ENCODE results near the gene SRGAP3.

The SRGAP3 gene

GRCh38 chr3:9218514-9218846, 31.0 kb downstream of the SRGAP3 start:
- no peak overlapping the region for H3K9ac ChIP-seq (ENCODE audit: low read length)
- no peaks in the 10 kb centered on the region for H3K36me3 ChIP-seq (ENCODE audit: control insufficient read depth, insufficient read depth, low read length)
- no peaks in the 10 kb centered on the region for H3K27me3 ChIP-seq (ENCODE audit: control insufficient read depth, insufficient read depth, low read length)
- no peaks in the 10 kb centered on the region for H3K4me1 ChIP-seq (ENCODE audit: control insufficient read depth, insufficient read depth, low read length)
- H3K4me3 ChIP-seq (ENCODE audit: low read length) = no peak overlapping the region
- no peaks in the 10 kb centered on the region for H3K9me3 ChIP-seq (ENCODE audit: control insufficient read depth, low read length)

DNA sequence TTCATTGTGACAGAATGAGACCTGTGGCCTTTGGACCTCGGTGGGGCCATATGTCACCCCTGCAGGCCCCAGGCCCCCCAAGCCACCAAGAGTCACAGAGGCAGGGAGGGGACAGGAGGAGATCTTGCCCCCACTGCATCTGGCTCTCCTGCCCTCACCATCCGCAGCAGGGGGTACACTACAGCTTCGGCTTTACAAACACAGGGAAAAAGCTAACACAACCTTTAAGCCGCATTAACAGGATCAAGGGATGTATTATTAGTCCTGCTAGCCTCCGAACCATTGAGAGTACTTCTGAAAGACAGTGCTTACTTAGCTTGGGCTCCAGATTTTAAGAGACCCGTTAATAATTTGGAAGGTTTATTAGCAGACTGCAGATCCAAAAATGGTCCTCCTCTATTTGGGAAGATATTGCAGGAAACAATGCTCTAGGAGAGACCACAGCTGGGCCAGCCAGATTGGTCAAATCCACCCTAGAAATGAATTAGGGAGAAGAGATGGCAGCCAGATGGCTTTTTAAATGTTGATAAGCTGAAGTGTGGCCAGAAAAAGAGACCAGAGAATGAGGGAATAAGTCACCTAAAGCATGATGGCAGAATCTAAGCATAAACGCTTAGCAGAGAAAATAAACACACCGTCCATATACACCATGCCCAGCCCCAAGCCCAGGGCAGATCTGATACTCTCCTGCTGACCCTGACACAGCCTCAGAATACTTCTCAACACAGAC, 31.5 kb downstream of the SRGAP3 start:
- H3K27me3 ChIP-seq (ENCODE audit: control insufficient read depth, insufficient read depth, low read length) = no peaks in the 10 kb centered on the region
- no peak overlapping the region for H3K4me3 ChIP-seq (ENCODE audit: low read length)
- H3K36me3 ChIP-seq (ENCODE audit: control insufficient read depth, insufficient read depth, low read length) = no peaks in the 10 kb centered on the region
- H3K9ac ChIP-seq (ENCODE audit: low read length) = no peak overlapping the region
- H3K4me1 ChIP-seq (ENCODE audit: control insufficient read depth, insufficient read depth, low read length) = no peaks in the 10 kb centered on the region
- H3K9me3 ChIP-seq (ENCODE audit: control insufficient read depth, low read length) = no peaks in the 10 kb centered on the region

- no peaks in the 10 kb centered on the region for H3K36me3 ChIP-seq (ENCODE audit: control insufficient read depth, insufficient read depth, low read length)
- no peaks in the 10 kb centered on the region for H3K4me1 ChIP-seq (ENCODE audit: control insufficient read depth, insufficient read depth, low read length)
- no peaks in the 10 kb centered on the region for H3K27me3 ChIP-seq (ENCODE audit: control insufficient read depth, insufficient read depth, low read length)
- H3K9me3 ChIP-seq (ENCODE audit: control insufficient read depth, low read length) = no peaks in the 10 kb centered on the region
- H3K9ac ChIP-seq (ENCODE audit: low read length) = no peak overlapping the region
- H3K4me3 ChIP-seq (ENCODE audit: low read length) = no peak overlapping the region
These were observed 32.7 kb downstream of the SRGAP3 start for GRCh38 chr3:9216736-9217135.

- Histone ChIP-seq H3K9me3 (ENCODE audit: control insufficient read depth, low read length) (no peaks in the 10 kb centered on the region), H3K4me3 (ENCODE audit: low read length) (no peak overlapping the region), H3K27me3 (ENCODE audit: control insufficient read depth, insufficient read depth, low read length) (no peaks in the 10 kb centered on the region), H3K4me1 (ENCODE audit: control insufficient read depth, insufficient read depth, low read length) (no peaks in the 10 kb centered on the region), H3K36me3 (ENCODE audit: control insufficient read depth, insufficient read depth, low read length) (no peaks in the 10 kb centered on the region), H3K9ac (ENCODE audit: low read length) (no peak overlapping the region)
These were observed 34.8 kb downstream of the SRGAP3 start for GRCh38 chr3:9214599-9214998.

DNA sequence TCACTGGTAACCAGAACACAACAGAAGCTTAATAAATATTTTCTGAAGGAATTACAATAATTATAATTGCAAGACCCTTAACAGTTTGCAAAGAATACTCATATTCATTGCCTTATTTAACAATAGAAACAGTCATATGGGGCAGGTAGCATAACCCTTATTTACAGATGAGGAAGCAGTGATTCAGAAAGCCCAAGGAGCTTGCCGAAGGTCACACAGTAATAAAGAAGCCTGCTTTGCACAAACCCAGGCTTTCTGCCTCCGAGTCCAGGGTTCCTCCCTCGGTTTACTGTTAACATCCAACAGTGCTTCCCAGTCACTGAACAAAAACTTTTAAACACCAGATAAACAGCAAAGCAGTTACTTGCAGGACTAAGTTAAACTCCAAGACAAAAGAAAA, 35.3 kb downstream of the SRGAP3 start:
- H3K36me3 ChIP-seq (ENCODE audit: control insufficient read depth, insufficient read depth, low read length) = no peaks in the 10 kb centered on the region

GRCh38 chr3:9213019-9213634, 36.3 kb downstream of the SRGAP3 start:
- H3K36me3 ChIP-seq (ENCODE audit: control insufficient read depth, insufficient read depth, low read length) = no peaks in the 10 kb centered on the region
- H3K27me3 ChIP-seq (ENCODE audit: control insufficient read depth, insufficient read depth, low read length) = no peaks in the 10 kb centered on the region
- H3K9ac ChIP-seq (ENCODE audit: low read length) = no peak overlapping the region
- H3K4me1 ChIP-seq (ENCODE audit: control insufficient read depth, insufficient read depth, low read length) = no peaks in the 10 kb centered on the region
- H3K9me3 ChIP-seq (ENCODE audit: control insufficient read depth, low read length) = no peaks in the 10 kb centered on the region
- H3K4me3 ChIP-seq (ENCODE audit: low read length) = no peak overlapping the region

More for the DNA sequence above, 35.3 kb downstream of the SRGAP3 start:
- H3K4me3 ChIP-seq (ENCODE audit: low read length) = no peak overlapping the region
- no peaks in the 10 kb centered on the region for H3K9me3 ChIP-seq (ENCODE audit: control insufficient read depth, low read length)
- no peak overlapping the region for H3K9ac ChIP-seq (ENCODE audit: low read length)
- no peaks in the 10 kb centered on the region for H3K27me3 ChIP-seq (ENCODE audit: control insufficient read depth, insufficient read depth, low read length)
- no peaks in the 10 kb centered on the region for H3K4me1 ChIP-seq (ENCODE audit: control insufficient read depth, insufficient read depth, low read length)

GRCh38 chr3:9211155-9211950, 38.1 kb downstream of the SRGAP3 start:
- Histone ChIP-seq H3K9ac (ENCODE audit: low read length) (no peak overlapping the region), H3K4me1 (ENCODE audit: control insufficient read depth, insufficient read depth, low read length) (no peaks in the 10 kb centered on the region)

GRCh38 chr3:9209777-9210176, 39.7 kb downstream of the SRGAP3 start:
- no peak overlapping the region for H3K4me3 ChIP-seq (ENCODE audit: low read length)
- H3K36me3 ChIP-seq (ENCODE audit: control insufficient read depth, insufficient read depth, low read length) = no peaks in the 10 kb centered on the region
- H3K27me3 ChIP-seq (ENCODE audit: control insufficient read depth, insufficient read depth, low read length) = no peaks in the 10 kb centered on the region
- no peaks in the 10 kb centered on the region for H3K4me1 ChIP-seq (ENCODE audit: control insufficient read depth, insufficient read depth, low read length)
- H3K9me3 ChIP-seq (ENCODE audit: control insufficient read depth, low read length) = no peaks in the 10 kb centered on the region
- H3K9ac ChIP-seq (ENCODE audit: low read length) = no peak overlapping the region

More at GRCh38 chr3:9211155-9211950, 38.1 kb downstream of the SRGAP3 start:
- Histone ChIP-seq H3K36me3 (ENCODE audit: control insufficient read depth, insufficient read depth, low read length) (no peaks in the 10 kb centered on the region), H3K4me3 (ENCODE audit: low read length) (no peak overlapping the region), H3K9me3 (ENCODE audit: control insufficient read depth, low read length) (no peaks in the 10 kb centered on the region), H3K27me3 (ENCODE audit: control insufficient read depth, insufficient read depth, low read length) (no peaks in the 10 kb centered on the region)

DNA sequence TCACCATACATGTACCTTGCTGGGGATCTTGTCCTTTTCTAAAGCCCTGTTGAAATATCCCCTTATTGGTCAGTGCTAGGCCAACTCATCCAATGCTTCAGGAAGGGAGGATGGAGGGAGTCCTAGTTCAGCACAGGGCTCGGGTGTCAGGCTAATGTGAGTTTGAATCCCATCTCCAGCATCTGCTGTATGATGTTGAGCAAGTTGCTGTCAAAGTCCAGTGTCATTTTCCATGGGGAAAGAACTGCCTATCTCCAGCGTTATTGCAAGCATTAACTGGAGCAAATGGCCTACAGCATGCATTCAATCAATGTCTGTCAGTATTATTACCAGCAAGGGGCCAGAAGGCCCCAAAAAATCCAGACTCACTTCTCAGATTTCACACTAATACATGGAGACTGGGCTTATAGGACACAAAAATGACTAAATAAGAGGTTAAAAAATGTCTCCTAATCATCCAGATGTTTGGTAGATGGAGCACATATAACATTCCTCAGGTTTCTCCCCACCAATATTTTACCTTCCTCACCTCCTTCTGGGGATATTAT, 40.8 kb downstream of the SRGAP3 start:
- Histone ChIP-seq H3K9me3 (ENCODE audit: control insufficient read depth, low read length) (no peaks in the 10 kb centered on the region), H3K36me3 (ENCODE audit: control insufficient read depth, insufficient read depth, low read length) (no peaks in the 10 kb centered on the region), H3K4me3 (ENCODE audit: low read length) (no peak overlapping the region), H3K9ac (ENCODE audit: low read length) (no peak overlapping the region), H3K27me3 (ENCODE audit: control insufficient read depth, insufficient read depth, low read length) (no peaks in the 10 kb centered on the region), H3K4me1 (ENCODE audit: control insufficient read depth, insufficient read depth, low read length) (peaks cover 10% of the 10 kb centered on the region)

- no peaks in the 10 kb centered on the region for H3K27me3 ChIP-seq (ENCODE audit: control insufficient read depth, insufficient read depth, low read length)
- no peaks in the 10 kb centered on the region for H3K9me3 ChIP-seq (ENCODE audit: control insufficient read depth, low read length)
- no peaks in the 10 kb centered on the region for H3K36me3 ChIP-seq (ENCODE audit: control insufficient read depth, insufficient read depth, low read length)
- no peak overlapping the region for H3K9ac ChIP-seq (ENCODE audit: low read length)
- peaks cover 10% of the 10 kb centered on the region for H3K4me1 ChIP-seq (ENCODE audit: control insufficient read depth, insufficient read depth, low read length)
- H3K4me3 ChIP-seq (ENCODE audit: low read length) = no peak overlapping the region
These were observed 42.2 kb downstream of the SRGAP3 start for GRCh38 chr3:9207116-9207763.

DNA sequence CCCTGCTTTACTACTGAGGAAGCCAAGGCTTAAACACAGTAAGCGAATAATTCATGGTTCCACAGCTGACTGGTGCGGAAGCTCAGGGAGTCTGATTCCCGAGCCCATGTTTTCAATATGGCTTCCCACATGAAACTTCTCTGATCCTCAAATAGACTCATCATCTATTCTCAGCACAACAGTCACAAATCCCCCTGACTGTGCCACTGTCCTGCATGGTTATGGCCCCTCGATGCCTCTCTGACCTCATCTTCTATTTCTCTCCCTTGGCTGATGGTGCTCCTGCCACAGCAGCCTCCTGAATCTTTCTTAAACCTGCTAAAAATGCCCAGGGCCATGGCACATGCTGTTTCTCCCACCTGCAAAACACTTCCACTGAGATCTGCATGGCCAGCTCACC, 43.2 kb downstream of the SRGAP3 start:
- Histone ChIP-seq H3K36me3 (ENCODE audit: control insufficient read depth, insufficient read depth, low read length) (no peaks in the 10 kb centered on the region), H3K9ac (ENCODE audit: low read length) (no peak overlapping the region), H3K9me3 (ENCODE audit: control insufficient read depth, low read length) (no peaks in the 10 kb centered on the region), H3K4me1 (ENCODE audit: control insufficient read depth, insufficient read depth, low read length) (peaks cover 10% of the 10 kb centered on the region), H3K4me3 (ENCODE audit: low read length) (no peak overlapping the region), H3K27me3 (ENCODE audit: control insufficient read depth, insufficient read depth, low read length) (no peaks in the 10 kb centered on the region)

All from mucosa of stomach (tissue), 1 donor.